GM12864 (cell line): ENCODE measurements around the gene NR3C1.

Experiments
- DNase-seq: peaks from one replicate; pipeline ENCODE4 v3.0.0-alpha.2; 2011; ENCODE audit warnings: low read depth
- H3K4me3 ChIP-seq: 2 replicates; pipeline ENCODE4 v1.5.1; 2011; ENCODE audit warnings: mild to moderate bottlenecking, low read depth, low read length, control low read depth
- TF ChIP-seq, protein P1 (sequence below): IDR thresholded peaks from 2 replicates; pipeline ENCODE4 v1.5.1; 2011; ENCODE audit warnings: low read depth, mild to moderate bottlenecking, moderate library complexity, low read length, control low read depth, inconsistent platforms; ENCODE audit errors: missing control alignments

Gene NR3C1

DNA sequence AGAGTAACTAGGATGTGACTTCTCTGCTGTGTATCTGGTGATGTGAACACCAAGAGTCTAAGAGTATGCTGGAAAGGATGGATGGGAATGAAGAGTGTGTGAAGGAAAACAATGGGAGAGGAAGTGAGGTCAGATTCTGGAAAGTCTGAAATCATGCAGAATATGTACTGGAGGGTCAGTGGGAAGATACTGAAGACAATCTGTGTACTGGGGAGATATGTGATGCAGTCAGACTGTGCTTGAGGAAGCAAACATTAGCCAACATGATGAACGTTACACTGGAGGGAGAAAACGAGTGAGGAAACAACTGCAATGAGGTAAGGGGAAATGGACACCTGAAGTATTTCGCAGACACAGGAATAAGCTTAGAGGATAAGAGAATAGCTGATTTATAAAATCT is 105.7 kb downstream of the NR3C1 start:
- H3K4me3 ChIP-seq, result no peak overlapping the region
- no peak for DNase-seq
- TF ChIP-seq, protein P1, sequence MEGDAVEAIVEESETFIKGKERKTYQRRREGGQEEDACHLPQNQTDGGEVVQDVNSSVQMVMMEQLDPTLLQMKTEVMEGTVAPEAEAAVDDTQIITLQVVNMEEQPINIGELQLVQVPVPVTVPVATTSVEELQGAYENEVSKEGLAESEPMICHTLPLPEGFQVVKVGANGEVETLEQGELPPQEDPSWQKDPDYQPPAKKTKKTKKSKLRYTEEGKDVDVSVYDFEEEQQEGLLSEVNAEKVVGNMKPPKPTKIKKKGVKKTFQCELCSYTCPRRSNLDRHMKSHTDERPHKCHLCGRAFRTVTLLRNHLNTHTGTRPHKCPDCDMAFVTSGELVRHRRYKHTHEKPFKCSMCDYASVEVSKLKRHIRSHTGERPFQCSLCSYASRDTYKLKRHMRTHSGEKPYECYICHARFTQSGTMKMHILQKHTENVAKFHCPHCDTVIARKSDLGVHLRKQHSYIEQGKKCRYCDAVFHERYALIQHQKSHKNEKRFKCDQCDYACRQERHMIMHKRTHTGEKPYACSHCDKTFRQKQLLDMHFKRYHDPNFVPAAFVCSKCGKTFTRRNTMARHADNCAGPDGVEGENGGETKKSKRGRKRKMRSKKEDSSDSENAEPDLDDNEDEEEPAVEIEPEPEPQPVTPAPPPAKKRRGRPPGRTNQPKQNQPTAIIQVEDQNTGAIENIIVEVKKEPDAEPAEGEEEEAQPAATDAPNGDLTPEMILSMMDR, result no peak

DNA sequence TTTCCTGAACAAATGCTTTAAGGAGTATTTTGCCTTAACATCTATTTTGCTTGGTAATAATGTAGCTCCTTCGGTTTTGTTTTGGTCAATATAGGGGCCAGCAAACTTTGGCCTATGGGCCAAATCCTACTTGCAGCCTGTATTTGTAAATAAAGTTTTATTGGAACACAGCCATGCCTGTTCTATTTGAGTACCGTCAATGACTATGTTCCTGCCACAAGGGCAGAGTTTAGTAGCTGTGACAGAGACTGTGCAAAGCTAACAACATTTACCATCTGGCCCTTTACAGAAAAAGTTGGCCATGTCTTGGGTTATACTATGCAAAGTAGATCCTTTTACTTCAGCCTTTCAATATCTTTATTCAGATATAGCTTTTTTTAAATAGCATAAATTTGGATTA is 113.4 kb downstream of the NR3C1 start:
- no peak overlapping the region for H3K4me3 ChIP-seq
- DNase-seq, result no peak
- TF ChIP-seq, protein P1, result no peak

DNA sequence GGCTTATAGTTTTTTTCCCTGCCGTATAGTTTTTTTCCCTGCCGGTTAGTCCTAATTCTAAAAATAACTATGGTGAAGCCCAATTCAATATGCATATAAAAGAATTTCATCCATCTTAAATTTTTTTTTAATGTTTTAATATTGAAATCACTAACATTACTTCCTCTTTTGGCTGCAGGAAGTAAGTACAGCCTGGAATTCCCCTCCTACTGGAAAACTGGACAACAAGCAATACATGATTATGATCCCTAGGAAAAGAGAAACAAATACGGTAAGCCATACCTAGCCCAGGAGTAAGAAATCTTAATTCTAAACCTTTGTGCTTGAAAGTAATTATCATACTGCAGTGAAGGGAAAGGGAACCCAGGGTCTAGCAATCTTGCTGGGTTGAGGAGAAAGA is 119.0 kb downstream of the NR3C1 start:
- no peak for DNase-seq
- no peak overlapping the region for H3K4me3 ChIP-seq
- TF ChIP-seq, protein P1, result no peak

DNA sequence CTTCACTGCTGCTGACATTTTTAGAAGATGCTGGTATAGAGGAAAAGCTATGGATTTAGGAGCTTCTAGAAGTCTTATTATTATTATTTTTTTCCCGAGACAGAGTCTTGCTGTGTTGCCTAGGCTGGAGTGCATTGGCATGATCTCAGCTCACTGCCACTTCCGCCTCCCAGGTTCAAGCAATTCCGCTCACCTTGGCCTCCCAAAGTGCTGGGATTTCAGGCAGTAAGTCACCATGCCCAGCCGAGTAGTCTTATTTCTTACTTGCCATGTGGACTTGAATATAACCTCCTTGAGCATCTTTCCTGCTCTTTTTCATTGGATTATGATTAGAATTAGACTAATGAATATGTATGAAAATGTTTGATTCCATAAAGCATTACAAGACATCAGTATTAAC is 119.5 kb downstream of the NR3C1 start:
- H3K4me3 ChIP-seq, result no peak overlapping the region
- no peak for DNase-seq
- TF ChIP-seq, protein P1, result no peak

DNA sequence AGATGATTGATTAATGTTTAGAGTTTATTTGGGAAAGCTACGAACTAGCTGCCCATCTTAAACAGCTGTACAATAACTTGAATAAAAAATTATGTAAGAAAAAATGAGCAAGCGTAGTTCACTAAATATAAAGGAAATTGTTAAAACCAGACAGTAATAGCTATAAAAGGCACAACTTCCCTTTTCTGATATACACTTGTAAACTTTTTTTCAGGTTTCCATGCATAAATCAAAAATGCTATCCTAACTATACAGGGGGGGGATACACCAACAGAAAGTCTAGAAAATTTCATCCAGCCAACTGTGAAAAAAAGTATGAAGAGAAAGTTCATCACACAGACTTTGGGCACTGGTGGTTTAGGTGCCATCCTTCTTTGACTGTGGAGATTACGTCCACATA is 122.3 kb downstream of the NR3C1 start:
- TF ChIP-seq, protein P1, result no peak
- no peak for DNase-seq
- H3K4me3 ChIP-seq, result no peak overlapping the region

DNA sequence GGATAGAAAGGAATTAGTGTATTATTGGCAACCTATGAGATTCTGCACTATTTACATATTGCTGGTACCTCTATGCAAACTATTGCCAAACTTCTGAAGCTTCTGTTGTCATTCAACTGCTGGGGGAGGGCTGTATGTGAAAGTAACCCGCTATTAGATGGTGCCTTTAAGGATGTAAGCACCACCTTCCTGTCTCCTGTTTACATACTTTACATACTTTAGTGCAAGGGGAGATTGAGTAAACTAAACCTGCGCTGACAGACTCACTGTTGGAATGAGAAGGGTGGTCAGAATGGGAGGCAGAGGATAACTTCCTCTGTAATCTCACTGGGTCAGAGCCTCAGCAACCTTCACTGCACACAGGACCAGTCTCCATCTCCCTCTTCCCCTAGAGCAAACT is 123.8 kb downstream of the NR3C1 start:
- TF ChIP-seq, protein P1, result no peak
- no peak overlapping the region for H3K4me3 ChIP-seq
- DNase-seq, result no peak

DNA sequence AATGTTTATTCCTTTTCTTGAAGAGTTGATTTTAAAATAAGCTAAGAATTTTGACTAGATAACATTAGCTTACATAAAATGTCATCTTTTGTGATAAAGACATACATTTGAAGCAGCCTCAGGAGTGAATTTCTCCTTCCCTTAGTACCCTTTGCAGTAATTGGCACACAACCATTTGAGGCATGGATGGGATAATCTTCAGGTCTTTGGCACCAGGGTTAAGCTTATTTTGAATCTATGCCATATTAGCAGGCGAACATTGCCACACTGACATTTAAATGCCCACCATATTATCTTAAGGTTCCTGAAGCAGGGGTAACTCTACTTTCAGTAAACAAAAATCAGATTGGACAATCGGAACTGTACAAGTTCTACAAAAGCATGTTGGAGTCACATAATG is 126.0 kb downstream of the NR3C1 start:
- H3K4me3 ChIP-seq, result no peak overlapping the region
- TF ChIP-seq, protein P1, result no peak
- DNase-seq, result no peak
